IMR-90 (cell line): ENCODE data around the gene CAPN2. TPM values are rescaled to one million over a fixed set of nuclear protein-coding genes. Genes with fewer than 3 reads are reported as not detected.
A peak's percentile ranks its signal among the peaks of the same experiment; 100 is the strongest.

Experiments
- ATAC-seq: fragments of 200-7000 bp; cut with Tn5 transposase; 2 replicates; pipeline ENCODE4 v1.9.1; 2020; ENCODE audit warnings: low read depth, mild to moderate bottlenecking, moderate library complexity
- BruUV-seq: library from RNA; stranded (reverse); fragments of 400-500 nt; replicated peaks from 2 replicates; lab custom pipeline; 2021; lab: Mats Ljungman, UMichigan
- CTCF ChIA-PET: fragments of 300-600 bp; formaldehyde crosslinking; extraction: SDS; loops from one replicate; lab custom pipeline; 2021; ENCODE audit warnings: antibody characterized with exemption; lab: Yijun Ruan, JAX
- POLR2A ChIA-PET: fragments of 300-600 bp; sonication (Branson Sonifier 250); formaldehyde crosslinking; loops from one replicate; lab custom pipeline; 2022; ENCODE audit warnings: antibody characterized with exemption; ENCODE audit not compliant: unreplicated experiment; lab: Charles Lee
- DNase-seq: peaks from one replicate; pipeline ENCODE4 v3.0.0; 2013
- H2AFZ ChIP-seq: replicated peaks from 2 replicates; pipeline ENCODE3; 2013; ENCODE audit warnings: low read length, mild to moderate bottlenecking; ENCODE audit not compliant: poor library complexity
- H2AK5ac ChIP-seq: 2 replicates; pipeline ENCODE4 v1.6.1; 2013; ENCODE audit warnings: low read depth, low read length, inconsistent platforms
- H2AK9ac ChIP-seq: replicated peaks from 2 replicates; pipeline ENCODE3; 2013; ENCODE audit warnings: mild to moderate bottlenecking, low read depth, low read length, moderate library complexity; ENCODE audit not compliant: poor library complexity
- H2BK120ac ChIP-seq: 2 replicates; pipeline ENCODE4 v1.6.1; 2013; ENCODE audit warnings: low read depth, low read length, inconsistent platforms
- H2BK15ac ChIP-seq: 3 replicates; pipeline ENCODE4 v1.6.1; 2013; ENCODE audit warnings: low read depth, low read length, inconsistent platforms
- H2BK20ac ChIP-seq: 2 replicates; pipeline ENCODE4 v1.6.1; 2013; ENCODE audit warnings: low read depth, mild to moderate bottlenecking, inconsistent platforms, low read length, moderate library complexity
- H2BK5ac ChIP-seq: 2 replicates; pipeline ENCODE4 v1.6.1; 2013; ENCODE audit warnings: mild to moderate bottlenecking, low read depth, low read length, inconsistent platforms; ENCODE audit not compliant: poor library complexity, severe bottlenecking
- H3K14ac ChIP-seq: replicated peaks from 2 replicates; pipeline ENCODE4 v1.6.1; 2013; ENCODE audit warnings: low read depth, low read length, inconsistent platforms
- H3K18ac ChIP-seq: 2 replicates; pipeline ENCODE4 v1.6.1; 2013; ENCODE audit warnings: low read depth, low read length, control low read depth
- H3K23ac ChIP-seq: 2 replicates; pipeline ENCODE4 v1.6.1; 2013; ENCODE audit warnings: low read depth, low read length, inconsistent platforms
- H3K27ac ChIP-seq: 2 replicates; pipeline ENCODE4 v1.5.1; 2013; ENCODE audit warnings: mild to moderate bottlenecking, control low read depth, low read length; ENCODE audit not compliant: insufficient read depth
- H3K27me3 ChIP-seq: 2 replicates; pipeline ENCODE4 v1.6.1; 2013; ENCODE audit warnings: low read length; ENCODE audit not compliant: control insufficient read depth, insufficient read depth
- H3K36me3 ChIP-seq: 2 replicates; pipeline ENCODE4 v1.6.1; 2013; ENCODE audit warnings: low read length, mixed read lengths; ENCODE audit not compliant: control insufficient read depth, insufficient read depth
- H3K4ac ChIP-seq: 2 replicates; pipeline ENCODE4 v1.6.1; 2013; ENCODE audit warnings: low read depth, low read length, inconsistent platforms
- H3K4me1 ChIP-seq: 2 replicates; pipeline ENCODE4 v1.6.1; 2013; ENCODE audit warnings: low read length, mixed read lengths; ENCODE audit not compliant: control insufficient read depth, insufficient read depth
- H3K4me2 ChIP-seq: 2 replicates; pipeline ENCODE4 v1.6.1; 2013; ENCODE audit warnings: low read depth, mild to moderate bottlenecking, control low read depth, low read length, moderate library complexity
- H3K4me3 ChIP-seq: 2 replicates; pipeline ENCODE4 v1.5.1; 2013; ENCODE audit warnings: low read depth, mild to moderate bottlenecking, control low read depth, low read length, moderate library complexity; ENCODE audit not compliant: insufficient read depth
- H3K56ac ChIP-seq: 2 replicates; pipeline ENCODE4 v1.6.1; 2013; ENCODE audit warnings: low read length, inconsistent platforms; ENCODE audit not compliant: insufficient read depth; ENCODE audit errors: extremely low read depth
- H3K79me1 ChIP-seq, 2 experiments: 2 replicates each; pipeline ENCODE4 v1.6.1; 2013; ENCODE audit warnings: low read length in 2 of 2, inconsistent platforms in 1 of 2, low read depth in 1 of 2
- H3K9ac ChIP-seq: 2 replicates; pipeline ENCODE4 v1.6.1; 2013; ENCODE audit warnings: low read depth, low read length, control low read depth
- H3K9me1 ChIP-seq: 2 replicates; pipeline ENCODE4 v1.6.1; 2013; ENCODE audit warnings: low read length, inconsistent platforms; ENCODE audit not compliant: insufficient read depth
- H3K9me3 ChIP-seq: 2 replicates; pipeline ENCODE4 v1.6.1; 2013; ENCODE audit warnings: low read length; ENCODE audit not compliant: control insufficient read depth, insufficient read depth
- H4K20me1 ChIP-seq: 2 replicates; pipeline ENCODE4 v1.6.1; 2013; ENCODE audit warnings: low read length, inconsistent platforms; ENCODE audit not compliant: insufficient read depth
- H4K5ac ChIP-seq: 2 replicates; pipeline ENCODE4 v1.6.1; 2013; ENCODE audit warnings: mild to moderate bottlenecking, low read depth, low read length, control low read depth
- H4K8ac ChIP-seq, 2 experiments: 2 replicates each; pipeline ENCODE4 v1.6.1; 2013; ENCODE audit warnings: low read depth in 2 of 2, low read length in 2 of 2, control low read depth in 1 of 2, inconsistent platforms in 1 of 2
- H4K91ac ChIP-seq: 2 replicates; pipeline ENCODE4 v1.6.1; 2013; ENCODE audit warnings: low read depth, low read length, inconsistent platforms; ENCODE audit not compliant: insufficient read depth
- BHLHE40 ChIP-seq: fragments of 150-350 bp; IDR thresholded peaks from 2 replicates; pipeline ENCODE4 v1.6.1; 2016; ENCODE audit warnings: mild to moderate bottlenecking, low read depth, low read length
- CEBPB ChIP-seq: IDR thresholded peaks from 2 replicates; pipeline ENCODE4 v1.6.1; 2012; ENCODE audit warnings: low read depth, low read length, improper control_type of control experiment
- CHD1 ChIP-seq: IDR thresholded peaks from 2 replicates; pipeline ENCODE4 v1.6.1; 2012; ENCODE audit warnings: low read depth, low read length, improper control_type of control experiment
- CTCF ChIP-seq: conservative IDR thresholded peaks from 2 replicates; pipeline ENCODE4 v1.5.1; 2012; ENCODE audit warnings: mild to moderate bottlenecking, low read depth, low read length, improper control_type of control experiment
- ELK1 ChIP-seq: fragments of 150-350 bp; IDR thresholded peaks from 2 replicates; pipeline ENCODE4 v1.6.1; 2016; ENCODE audit warnings: low read depth, mild to moderate bottlenecking, low read length, moderate library complexity, borderline replicate concordance
- FOS ChIP-seq: fragments of 150-350 bp; IDR thresholded peaks from 2 replicates; pipeline ENCODE4 v1.6.1; 2016; ENCODE audit warnings: low read depth, low read length
- MAFK ChIP-seq: IDR thresholded peaks from 2 replicates; pipeline ENCODE4 v1.6.1; 2012; ENCODE audit warnings: low read depth, low read length, improper control_type of control experiment
- MAZ ChIP-seq: IDR thresholded peaks from 2 replicates; pipeline ENCODE4 v1.6.1; 2012; ENCODE audit warnings: low read depth, mild to moderate bottlenecking, low read length, improper control_type of control experiment, moderate library complexity, borderline replicate concordance
- MXI1 ChIP-seq: IDR thresholded peaks from 2 replicates; pipeline ENCODE4 v1.6.1; 2012; ENCODE audit warnings: low read depth, mild to moderate bottlenecking, low read length, moderate library complexity, borderline replicate concordance
- NFE2L2 ChIP-seq: fragments of 150-350 bp; IDR thresholded peaks from 2 replicates; pipeline ENCODE4 v1.6.1; 2016; ENCODE audit warnings: low read depth, mild to moderate bottlenecking, low read length
- POLR2A ChIP-seq: IDR thresholded peaks from 2 replicates; pipeline ENCODE4 v1.6.1; 2012; ENCODE audit warnings: mild to moderate bottlenecking, low read depth, low read length
- RCOR1 ChIP-seq: IDR thresholded peaks from 2 replicates; pipeline ENCODE4 v1.6.1; 2012; ENCODE audit warnings: mild to moderate bottlenecking, low read length, improper control_type of control experiment; ENCODE audit not compliant: insufficient replicate concordance
- RFX5 ChIP-seq: IDR thresholded peaks from 2 replicates; pipeline ENCODE4 v1.8.0; 2012; ENCODE audit warnings: low read depth, mild to moderate bottlenecking, low read length, moderate library complexity
- SMC3 ChIP-seq: fragments of 150-350 bp; IDR thresholded peaks from 2 replicates; pipeline ENCODE4 v1.6.1; 2016; ENCODE audit warnings: low read depth, mild to moderate bottlenecking, antibody characterized with exemption, low read length, moderate library complexity
- USF2 ChIP-seq: fragments of 150-350 bp; IDR thresholded peaks from 2 replicates; pipeline ENCODE4 v1.6.1; 2017; ENCODE audit warnings: mild to moderate bottlenecking, antibody characterized with exemption, low read length, low read depth
- WGBS, 2 experiments: methylation state at CpG; one replicate each; pipeline versions ENCODE4 v1.1.5 to v1.1.7; 2013; ENCODE audit warnings: missing lambda C conversion rate in 2 of 2; ENCODE audit not compliant: insufficient read length in 1 of 2; ENCODE audit errors: extremely low coverage in 2 of 2; 5-methylcytosine and 5-hydroxymethylcytosine counted together
- dilution Hi-C: fragments of 300-500 bp; cut with HindIII; formaldehyde crosslinking; loops from one replicate; pipeline ENCODE4 v1.14.3; 2018; ENCODE audit warnings: low sequenced_read_pairs; ENCODE audit not compliant: unreplicated experiment
- in situ Hi-C: fragments of 300-500 bp; cut with MboI; formaldehyde crosslinking; loops from 3 replicates; pipeline ENCODE4 v1.14.3; 2019; ENCODE audit warnings: low sequenced_read_pairs, inconsistent platforms, mixed read lengths
- intact Hi-C: fragments of 100-400 bp; cut with micrococcal nuclease; formaldehyde crosslinking; loops from 2 replicates; pipeline ENCODE4 v1.10.0; 2022
- polyA plus RNA-seq, 3 experiments: library from polyadenylated mRNA; depleted of rRNA; stranded (reverse); fragments of >200 nt; gene quantifications; 2 replicates each; pipeline ENCODE4 v1.2.3, GENCODE V29; 2012; ENCODE audit warnings: low replicate concordance in 1 of 3
- total RNA-seq: library from RNA; depleted of rRNA; stranded (reverse); fragments of >200 nt; gene quantifications from 2 replicates; pipeline ENCODE4 v1.2.3, GENCODE V29; 2012

The CAPN2 gene
- total and polyA plus RNA-seq, 2 of the 4 experiments (the other 2 are of a cell fraction), result 339 to 430 TPM

GRCh38 chr1:223760833-223761232, 48.5 kb downstream of the CAPN2 start:
- no peaks in the 10 kb centered on the region for H3K9me3 ChIP-seq
- H3K4me1 ChIP-seq, result peaks cover 7% of the 10 kb centered on the region
- no peak overlapping the region for H4K91ac ChIP-seq
- H4K20me1 ChIP-seq, result no peaks in the 10 kb centered on the region
- H3K27ac ChIP-seq, result peak overlapping the region; percentile 69; the same call in 1 of the 2 replicates
- ChIA-PET POLR2A (no interaction called here), CTCF (interaction anchor here (4.3 kb wide), 1 partner anchor 12 kb away, joined by 16 read pairs; no protein-coding TSS in a partner anchor)
- no peaks in the 10 kb centered on the region for H3K27me3 ChIP-seq
- H4K5ac ChIP-seq, result peak overlapping the region; percentile 2; the same call in 1 of the 2 replicates
- intact Hi-C loops (no loop called here), dilution Hi-C loops (no loop called here), in situ Hi-C loops (no loop called here)
- H3K56ac ChIP-seq, result no peak overlapping the region
- H3K4me3 ChIP-seq, result no peak overlapping the region
- H3K18ac ChIP-seq, result no peak overlapping the region
- H2BK20ac ChIP-seq, result no peak overlapping the region
- no peak; the same call in 1 of the 2 replicates for ATAC-seq
- H3K23ac ChIP-seq, result no peak overlapping the region
- 0 out of 2 replicates have a peak overlapping the region, but pooled peaks have one; percentile 2 for H3K4ac ChIP-seq
- no peak overlapping the region for H3K9ac ChIP-seq
- 0 out of 2 replicates have a peak overlapping the region, but pooled peaks have one; percentile 0 for H2BK120ac ChIP-seq
- peaks cover 33 to 67% of the 10 kb centered on the region in 2 experiments for H3K79me1 ChIP-seq
- peak overlapping the region; percentile 10 for H2AFZ ChIP-seq
- BruUV-seq, result no TSS peak
- no peak overlapping the region for H2AK9ac ChIP-seq
- H3K14ac ChIP-seq, result no peak overlapping the region; the same call in 1 of the 2 replicates
- peak overlapping the region; percentile 10 for H2BK5ac ChIP-seq
- peaks cover 17% of the 10 kb centered on the region for H3K9me1 ChIP-seq
- H2BK15ac ChIP-seq, result no peak overlapping the region
- H3K36me3 ChIP-seq, result peaks cover 78% of the 10 kb centered on the region
- TF ChIP-seq CEBPB (no peak), CTCF (no peak), ELK1 (no peak), RCOR1 (no peak), BHLHE40 (no peak), MAZ (no peak), SMC3 (no peak), MAFK (no peak), MXI1 (no peak), CHD1 (no peak), USF2 (no peak), POLR2A (no peak), NFE2L2 (no peak), RFX5 (no peak), FOS (no peak)
- peak overlapping the region; percentile 43; the same call in 1 of the 2 replicates for H2AK5ac ChIP-seq
- DNase-seq, result no peak
- no peak overlapping the region for H3K4me2 ChIP-seq
- 100% methylated on average over 1 of the region's 6 CpGs; no CpG with 5 or more reads in 1 of the 2 experiments for WGBS, 2 experiments
- peak overlapping the region in 1 of 2 experiments; percentile 17; a peak in 2 of 4 replicates for H4K8ac ChIP-seq
